ENCODE measurements around the gene CLIP1.

DNA sequence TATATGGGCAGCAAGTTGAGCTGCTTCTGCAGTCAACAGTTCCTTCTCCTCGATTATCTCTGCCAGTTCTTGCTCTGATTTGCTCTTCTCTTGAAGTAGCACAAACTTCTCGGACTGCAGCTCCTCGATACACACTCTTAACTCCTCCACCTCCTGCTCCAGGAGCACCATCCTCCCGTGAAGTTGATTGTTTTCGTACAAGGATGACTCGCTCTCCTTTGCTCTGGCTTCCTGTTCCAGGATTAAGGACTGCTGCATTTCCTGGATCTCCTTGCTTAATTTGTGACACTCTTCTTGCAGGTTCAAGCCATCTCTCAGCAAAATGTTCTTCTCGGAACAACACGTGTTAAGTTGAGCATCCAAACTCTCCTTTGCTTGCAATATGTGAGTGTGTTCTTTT lies 100.0 kb downstream of the CLIP1 start:
- TF ChIP-seq, protein P1, sequence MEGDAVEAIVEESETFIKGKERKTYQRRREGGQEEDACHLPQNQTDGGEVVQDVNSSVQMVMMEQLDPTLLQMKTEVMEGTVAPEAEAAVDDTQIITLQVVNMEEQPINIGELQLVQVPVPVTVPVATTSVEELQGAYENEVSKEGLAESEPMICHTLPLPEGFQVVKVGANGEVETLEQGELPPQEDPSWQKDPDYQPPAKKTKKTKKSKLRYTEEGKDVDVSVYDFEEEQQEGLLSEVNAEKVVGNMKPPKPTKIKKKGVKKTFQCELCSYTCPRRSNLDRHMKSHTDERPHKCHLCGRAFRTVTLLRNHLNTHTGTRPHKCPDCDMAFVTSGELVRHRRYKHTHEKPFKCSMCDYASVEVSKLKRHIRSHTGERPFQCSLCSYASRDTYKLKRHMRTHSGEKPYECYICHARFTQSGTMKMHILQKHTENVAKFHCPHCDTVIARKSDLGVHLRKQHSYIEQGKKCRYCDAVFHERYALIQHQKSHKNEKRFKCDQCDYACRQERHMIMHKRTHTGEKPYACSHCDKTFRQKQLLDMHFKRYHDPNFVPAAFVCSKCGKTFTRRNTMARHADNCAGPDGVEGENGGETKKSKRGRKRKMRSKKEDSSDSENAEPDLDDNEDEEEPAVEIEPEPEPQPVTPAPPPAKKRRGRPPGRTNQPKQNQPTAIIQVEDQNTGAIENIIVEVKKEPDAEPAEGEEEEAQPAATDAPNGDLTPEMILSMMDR (IDR thresholded peaks at IDR 0.05; ENCODE audit: low read length): no peak
- no peak for TF ChIP-seq EZH2 (IDR thresholded peaks at IDR 0.05; ENCODE audit: borderline replicate concordance, low read length)
